Stomach (tissue), 4 donors: ENCODE results near the gene BLVRA.

Source experiments
- CTCF ChIP-seq, 7 experiments: fragments of 450-650 bp in 4 of 7; fragments of 200-600 bp in 3 of 7; sonication (generic) in 3 of 7; IDR thresholded peaks; one replicate each; pipeline ENCODE4 v1.5.1; 2016 to 2019; ENCODE audit warnings: antibody characterized with exemption in 7 of 7, control low read depth in 2 of 7, mild to moderate bottlenecking in 1 of 7
- EP300 ChIP-seq: sonication (generic); formaldehyde crosslinking; IDR thresholded peaks from one replicate; pipeline ENCODE4 v1.6.1; 2017; ENCODE audit warnings: antibody characterized with exemption
- POLR2A ChIP-seq, 4 donors: fragments of 450-650 bp; IDR thresholded peaks; one replicate each; pipeline ENCODE4 v1.6.1; 2016; ENCODE audit warnings: antibody characterized with exemption in 4 of 4, control low read depth in 2 of 4, mild to moderate bottlenecking in 1 of 4, moderate library complexity in 1 of 4

- TF ChIP-seq CTCF (IDR thresholded peaks at IDR 0.05) (no peak), EP300 (no peak), POLR2A (IDR thresholded peaks at IDR 0.05) (no peak)
Observed at GRCh38 chr7:43735802-43736603, 22.5 kb upstream of the BLVRA start.
